Breast epithelium (tissue), 4 donors: ENCODE results near the gene DAND5. TPM values are rescaled to one million over a fixed set of nuclear protein-coding genes. Genes with fewer than 3 reads are reported as not detected.
A peak's percentile ranks its signal among the peaks of the same experiment; 100 is the strongest.
"Not testable (repeated sequence)": the region's sequence is repeated elsewhere in the genome, so short reads cannot be mapped to it uniquely, and the experiment has no call there.

Experiments used
- DNase-seq, 2 donors: peaks; one replicate each; pipeline ENCODE4 v3.0.0-alpha.2; 2019; ENCODE audit warnings: low spot score in 2 of 2
- H3K27ac ChIP-seq, 2 donors: fragments of 200-600 bp; sonication (generic) in 1 of 2; one replicate each; pipeline ENCODE4 v1.5.1; 2016 to 2019; ENCODE audit warnings: mild to moderate bottlenecking in 1 of 2
- H3K27me3 ChIP-seq, 2 donors: fragments of 200-600 bp; sonication (generic) in 1 of 2; one replicate each; pipeline versions ENCODE4 v1.5.1 to v1.6.0; 2017 to 2019; ENCODE audit warnings: control low read depth in 1 of 2, mild to moderate bottlenecking in 1 of 2
- H3K36me3 ChIP-seq: fragments of 200-600 bp; one replicate; pipeline ENCODE4 v1.5.1; 2019
- H3K4me1 ChIP-seq, 2 donors: fragments of 200-600 bp; sonication (generic); one replicate each; pipeline ENCODE4 v1.5.1; 2016 to 2019; ENCODE audit warnings: control low read depth in 1 of 2
- H3K4me3 ChIP-seq, 3 donors: fragments of 200-600 bp; sonication (generic); 1 replicate in 2 of 3; 2 replicates in 1 of 3; pipeline ENCODE4 v1.5.1; 2016 to 2019; ENCODE audit warnings: mild to moderate bottlenecking in 3 of 3, moderate library complexity in 2 of 3
- H3K9me3 ChIP-seq, 2 donors: fragments of 200-600 bp; sonication (generic) in 1 of 2; one replicate each; pipeline ENCODE4 v1.5.1; 2016 to 2019; ENCODE audit warnings: control low read depth in 1 of 2
- POLR2A ChIP-seq: fragments of 450-650 bp; IDR thresholded peaks from one replicate; pipeline ENCODE4 v1.6.1; 2016; ENCODE audit warnings: antibody characterized with exemption, mild to moderate bottlenecking, moderate library complexity
- POLR2AphosphoS5 ChIP-seq, 3 donors: sonication (generic); formaldehyde crosslinking; IDR thresholded peaks; one replicate each; pipeline ENCODE4 v1.6.1; 2017; ENCODE audit warnings: antibody characterized with exemption in 3 of 3
- intact Hi-C: fragments of 100-400 bp; cut with DNase I; formaldehyde crosslinking; loops from one replicate; pipeline ENCODE4 v1.15.1; 2023; ENCODE audit warnings: low total_unique reads
- total RNA-seq, 3 donors: library from RNA; depleted of rRNA; stranded (reverse); fragments of >200 nt; gene quantifications; one replicate each; pipeline ENCODE4 v1.1.0, GENCODE V29; 2016
- TF ChIP-seq, protein P1 (sequence below), 3 donors: fragments of 450-650 bp; IDR thresholded peaks; one replicate each; pipeline ENCODE4 v1.5.1; 2016 to 2017; ENCODE audit warnings: antibody characterized with exemption in 3 of 3, mild to moderate bottlenecking in 3 of 3, moderate library complexity in 3 of 3

The DAND5 gene
- total RNA-seq, 3 donors from 2014 or later, result not detected

DNA sequence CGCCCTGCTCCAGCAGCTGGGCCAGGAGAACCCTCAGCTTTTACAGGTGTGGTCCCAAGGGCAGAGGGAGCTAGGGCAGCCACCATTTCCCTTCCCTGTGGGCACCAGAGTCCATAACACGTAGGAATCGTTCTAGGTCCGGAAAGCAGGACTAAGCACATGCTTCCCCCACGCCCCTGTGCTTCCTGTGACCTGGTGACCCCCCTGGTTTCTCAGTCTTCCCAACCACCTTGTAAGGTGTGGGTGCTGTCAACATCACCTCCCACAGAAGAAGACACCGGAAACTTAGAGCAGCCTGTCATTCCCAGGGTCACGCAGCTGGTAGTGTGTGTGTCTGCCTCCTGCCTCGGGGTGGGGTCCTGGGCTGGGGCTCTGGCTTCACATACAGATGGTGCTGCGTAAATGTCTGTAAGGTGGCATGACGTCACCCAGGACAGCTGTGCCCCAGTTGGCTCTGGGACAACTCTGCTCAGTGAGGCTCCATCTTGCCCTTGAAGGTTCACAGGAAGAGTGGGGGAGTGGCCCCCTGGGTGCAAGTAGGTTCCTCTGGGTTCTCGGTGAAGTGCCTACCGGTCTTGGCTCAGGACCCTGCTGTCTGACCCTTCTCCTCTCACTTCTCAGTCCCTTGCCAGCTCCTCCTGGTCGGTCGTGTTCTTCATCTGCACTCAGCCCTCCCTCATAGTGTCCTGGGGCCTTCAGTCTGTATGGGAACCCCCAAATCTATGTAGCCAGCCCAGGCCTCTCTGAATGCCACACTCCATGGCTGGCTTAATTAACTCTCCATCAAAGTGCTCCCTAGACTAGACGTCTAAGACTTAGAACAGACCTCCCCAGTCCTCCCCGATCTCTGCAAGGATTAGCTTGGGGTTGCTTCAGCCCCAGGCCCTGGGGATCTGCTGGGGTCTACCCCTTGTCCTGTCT lies 19.8 kb upstream of the DAND5 start:
- Histone ChIP-seq H3K27ac (no peak overlapping the region), H3K27me3 (no peaks in the 10 kb centered on the region), H3K4me1 (peaks cover 0 to 8% of the 10 kb centered on the region in 2 donors), H3K4me3 (no peak overlapping the region), H3K36me3 (peaks cover 17% of the 10 kb centered on the region), H3K9me3 (no peaks in the 10 kb centered on the region)
- intact Hi-C loops, result no loop called here
- TF ChIP-seq POLR2A, result no peak
- no peak for TF ChIP-seq POLR2AphosphoS5 (IDR thresholded peaks at IDR 0.05)
- TF ChIP-seq, protein P1, sequence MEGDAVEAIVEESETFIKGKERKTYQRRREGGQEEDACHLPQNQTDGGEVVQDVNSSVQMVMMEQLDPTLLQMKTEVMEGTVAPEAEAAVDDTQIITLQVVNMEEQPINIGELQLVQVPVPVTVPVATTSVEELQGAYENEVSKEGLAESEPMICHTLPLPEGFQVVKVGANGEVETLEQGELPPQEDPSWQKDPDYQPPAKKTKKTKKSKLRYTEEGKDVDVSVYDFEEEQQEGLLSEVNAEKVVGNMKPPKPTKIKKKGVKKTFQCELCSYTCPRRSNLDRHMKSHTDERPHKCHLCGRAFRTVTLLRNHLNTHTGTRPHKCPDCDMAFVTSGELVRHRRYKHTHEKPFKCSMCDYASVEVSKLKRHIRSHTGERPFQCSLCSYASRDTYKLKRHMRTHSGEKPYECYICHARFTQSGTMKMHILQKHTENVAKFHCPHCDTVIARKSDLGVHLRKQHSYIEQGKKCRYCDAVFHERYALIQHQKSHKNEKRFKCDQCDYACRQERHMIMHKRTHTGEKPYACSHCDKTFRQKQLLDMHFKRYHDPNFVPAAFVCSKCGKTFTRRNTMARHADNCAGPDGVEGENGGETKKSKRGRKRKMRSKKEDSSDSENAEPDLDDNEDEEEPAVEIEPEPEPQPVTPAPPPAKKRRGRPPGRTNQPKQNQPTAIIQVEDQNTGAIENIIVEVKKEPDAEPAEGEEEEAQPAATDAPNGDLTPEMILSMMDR (IDR thresholded peaks at IDR 0.05), result no peak
- no peak for DNase-seq

DNA sequence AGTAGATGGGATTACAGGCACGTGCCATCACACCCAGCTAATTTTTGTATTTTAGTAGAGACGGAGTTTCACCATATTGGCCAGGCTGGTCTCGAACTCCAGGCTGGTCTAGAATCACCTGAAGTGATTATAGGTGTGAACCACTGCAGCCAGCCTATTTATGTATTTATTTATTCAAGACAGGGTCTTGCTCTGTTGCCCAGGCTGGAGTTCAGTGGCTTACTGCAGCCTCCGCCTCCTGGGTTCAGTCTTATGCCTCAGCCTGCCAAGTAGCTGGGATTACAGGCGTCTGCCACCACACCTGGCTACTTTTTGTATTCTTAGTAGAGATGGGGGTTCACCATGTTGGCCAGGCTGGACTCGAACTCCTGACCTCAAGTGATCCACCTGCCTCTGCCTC lies 17.3 kb upstream of the DAND5 start:
- peaks cover 17% of the 10 kb centered on the region for H3K36me3 ChIP-seq
- H3K4me3 ChIP-seq, DNase-seq, H3K27me3 ChIP-seq, H3K4me1 ChIP-seq, intact Hi-C loops, H3K9me3 ChIP-seq: not testable (repeated sequence)
- H3K27ac ChIP-seq, result peak overlapping the region in 1 of 2 donors; percentile 15

DNA sequence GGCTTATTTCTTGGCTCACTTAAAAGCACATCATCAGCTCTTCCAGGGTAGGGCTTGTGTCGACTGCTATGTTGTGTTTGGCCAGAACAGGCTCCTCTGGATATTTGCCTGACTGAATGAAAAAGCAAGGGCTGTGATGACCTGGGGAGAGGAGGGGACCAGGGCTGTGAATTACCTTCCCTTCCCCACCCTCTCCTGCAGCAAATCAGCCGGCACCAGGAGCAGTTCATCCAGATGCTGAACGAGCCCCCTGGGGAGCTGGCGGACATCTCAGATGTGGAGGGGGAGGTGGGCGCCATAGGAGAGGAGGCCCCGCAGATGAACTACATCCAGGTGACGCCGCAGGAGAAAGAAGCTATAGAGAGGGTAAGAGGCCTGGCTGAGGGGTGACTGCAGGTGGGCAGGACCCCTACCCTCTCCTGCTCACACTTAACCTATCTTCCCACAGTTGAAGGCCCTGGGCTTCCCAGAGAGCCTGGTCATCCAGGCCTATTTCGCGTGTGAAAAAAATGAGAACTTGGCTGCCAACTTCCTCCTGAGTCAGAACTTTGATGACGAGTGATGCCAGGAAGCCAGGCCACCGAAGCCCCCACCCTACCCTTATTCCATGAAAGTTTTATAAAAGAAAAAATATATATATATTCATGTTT lies 16.8 kb upstream of the DAND5 start:
- peaks cover 6 to 7% of the 10 kb centered on the region in 2 donors for H3K4me1 ChIP-seq
- H3K27me3 ChIP-seq, result no peaks in the 10 kb centered on the region
- H3K27ac ChIP-seq, result peak overlapping the region in 1 of 2 donors; percentile 15
- TF ChIP-seq POLR2A (no peak), POLR2AphosphoS5 (IDR thresholded peaks at IDR 0.05) (no peak)
- TF ChIP-seq, protein P1 (IDR thresholded peaks at IDR 0.05), result no peak
- intact Hi-C loops, result no loop called here
- H3K36me3 ChIP-seq, result peaks cover 17% of the 10 kb centered on the region
- no peak overlapping the region for H3K4me3 ChIP-seq
- no peak for DNase-seq
- no peaks in the 10 kb centered on the region for H3K9me3 ChIP-seq

GRCh38 chr19:12953138-12953798 lies 16.1 kb upstream of the DAND5 start:
- Histone ChIP-seq H3K9me3 (no peaks in the 10 kb centered on the region), H3K27me3 (no peaks in the 10 kb centered on the region), H3K4me3 (no peak overlapping the region), H3K27ac (peak overlapping the region in 1 of 2 donors; percentile 61), H3K4me1 (peaks cover 6 to 7% of the 10 kb centered on the region in 2 donors), H3K36me3 (peaks cover 17% of the 10 kb centered on the region)
- intact Hi-C loops, result no loop called here
- DNase-seq, result no peak
- no peak for TF ChIP-seq POLR2AphosphoS5 (IDR thresholded peaks at IDR 0.05)
- TF ChIP-seq, protein P1 (IDR thresholded peaks at IDR 0.05), result no peak
- TF ChIP-seq POLR2A, result no peak

DNA sequence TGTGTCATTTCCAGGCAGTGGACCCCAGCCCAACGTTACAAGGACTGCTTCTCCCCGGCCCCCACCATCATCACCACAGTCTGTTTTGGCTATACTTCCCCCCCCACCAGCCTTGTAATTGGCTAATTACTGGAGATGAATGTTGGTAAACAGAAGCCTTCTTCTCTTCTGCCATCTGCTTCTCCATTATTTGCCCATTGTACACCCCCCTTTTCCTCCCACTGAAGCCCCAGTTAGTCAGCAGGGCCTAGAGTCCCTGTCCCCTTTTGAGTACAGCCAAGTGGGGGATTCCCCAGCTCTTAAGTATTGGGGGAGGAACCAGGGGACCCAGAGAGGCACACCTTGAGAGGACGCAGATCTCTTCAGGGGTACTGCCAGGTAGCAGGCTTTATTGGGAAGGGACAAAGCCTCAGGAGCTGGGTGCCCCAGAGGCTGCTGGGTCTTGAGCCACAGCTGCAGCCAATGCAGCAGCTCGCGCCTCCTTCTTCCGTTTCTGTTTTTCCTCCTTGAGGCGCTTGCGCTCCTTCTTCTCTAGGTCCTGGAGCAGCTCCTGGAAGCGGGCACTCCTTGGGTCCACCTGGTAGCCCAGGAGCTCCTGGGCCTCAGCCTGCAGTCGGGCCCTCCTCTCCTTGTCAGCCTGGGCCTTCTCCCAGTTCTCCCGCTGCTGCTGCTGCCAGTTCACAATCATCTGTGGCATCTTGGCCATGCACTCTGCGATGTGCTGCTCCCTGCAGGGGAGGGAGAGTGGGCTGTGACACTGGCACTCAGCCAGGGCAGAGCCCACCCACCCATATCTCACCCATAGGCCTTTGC lies 15.4 kb upstream of the DAND5 start:
- intact Hi-C loops, result no loop called here
- Histone ChIP-seq H3K4me1 (peaks cover 6 to 7% of the 10 kb centered on the region in 2 donors), H3K36me3 (peaks cover 10% of the 10 kb centered on the region), H3K4me3 (no peak overlapping the region), H3K27ac (peak overlapping the region in 1 of 2 donors; percentile 61), H3K9me3 (no peaks in the 10 kb centered on the region), H3K27me3 (no peaks in the 10 kb centered on the region)
- TF ChIP-seq, protein P1 (IDR thresholded peaks at IDR 0.05), result no peak
- TF ChIP-seq POLR2A, result no peak
- TF ChIP-seq POLR2AphosphoS5 (IDR thresholded peaks at IDR 0.05), result no peak
- no peak for DNase-seq
